Muscle of leg (tissue), 11 donors: ENCODE data around the gene RHOBTB3. TPM values are rescaled to one million over a fixed set of nuclear protein-coding genes. Genes with fewer than 3 reads are reported as not detected.

Experiments
- DNase-seq: peaks from one replicate; pipeline ENCODE4 v3.0.0; 2013
- H3K27ac ChIP-seq: one replicate; pipeline ENCODE4 v1.5.1; 2013; ENCODE audit warnings: mild to moderate bottlenecking, low read length, control low read depth
- H3K27me3 ChIP-seq: one replicate; pipeline ENCODE4 v1.6.1; 2013; ENCODE audit warnings: low read length; ENCODE audit not compliant: control insufficient read depth, insufficient read depth
- H3K36me3 ChIP-seq: one replicate; pipeline ENCODE4 v1.6.1; 2013; ENCODE audit warnings: low read length; ENCODE audit not compliant: control insufficient read depth, insufficient read depth
- H3K4me1 ChIP-seq: one replicate; pipeline ENCODE4 v1.6.1; 2013; ENCODE audit warnings: low read length; ENCODE audit not compliant: control insufficient read depth, insufficient read depth
- H3K4me3 ChIP-seq: one replicate; pipeline ENCODE4 v1.5.1; 2013; ENCODE audit warnings: low read length, control low read depth
- H3K9me3 ChIP-seq: replicated peaks from 2 replicates; pipeline ENCODE4 v1.6.1; 2013; ENCODE audit warnings: low read depth, low read length; ENCODE audit not compliant: control insufficient read depth
- WGBS: methylation state at CpG from one replicate; pipeline ENCODE4 v1.1.5; 2013; ENCODE audit warnings: missing lambda C conversion rate; ENCODE audit not compliant: insufficient coverage; 5-methylcytosine and 5-hydroxymethylcytosine counted together
- polyA plus RNA-seq, 8 donors: library from polyadenylated mRNA; unstranded; fragments of 120-200 nt; gene quantifications; one replicate each; pipeline versions ENCODE4 v1.2.1 to v1.2.3, GENCODE V29; 2013; ENCODE audit warnings: inconsistent platforms in 1 of 8, low replicate concordance in 1 of 8; ENCODE audit not compliant: insufficient read length in 8 of 8, insufficient read depth in 1 of 8
- total RNA-seq: library from RNA; stranded (reverse); fragments of 120-200 nt; gene quantifications from one replicate; pipeline ENCODE4 v1.2.4, GENCODE V29; 2013

Gene RHOBTB3
- total and polyA plus RNA-seq, 9 donors, result 63.6 to 153 (median 91.2) TPM

- Histone ChIP-seq H3K36me3 (peaks cover 37% of the 10 kb centered on the region), H3K4me3 (no peak overlapping the region), H3K27me3 (no peaks in the 10 kb centered on the region), H3K9me3 (no peaks in the 10 kb centered on the region), H3K4me1 (peaks cover 2% of the 10 kb centered on the region), H3K27ac (no peak overlapping the region)
- no CpG with 5 or more reads among the region's 1 CpG for whole genome bisulfite sequencing
- DNase-seq, result no peak
Observed at GRCh38 chr5:95761771-95762651, 30.9 kb downstream of the RHOBTB3 start.

GRCh38 chr5:95762652-95763041 lies 31.5 kb downstream of the RHOBTB3 start:
- Histone ChIP-seq H3K36me3 (peaks cover 37% of the 10 kb centered on the region), H3K27ac (no peak overlapping the region), H3K4me3 (no peak overlapping the region), H3K4me1 (peaks cover 2% of the 10 kb centered on the region), H3K27me3 (no peaks in the 10 kb centered on the region), H3K9me3 (no peaks in the 10 kb centered on the region)
- WGBS, result 80% methylated on average over 5 of the region's 5 CpGs
- no peak for DNase-seq

GRCh38 chr5:95763941-95764340 lies 32.8 kb downstream of the RHOBTB3 start:
- no peaks in the 10 kb centered on the region for H3K27me3 ChIP-seq
- peaks cover 32% of the 10 kb centered on the region for H3K36me3 ChIP-seq
- DNase-seq, result no peak
- no peak overlapping the region for H3K4me3 ChIP-seq
- WGBS, result no CpG with 5 or more reads among the region's 6 CpGs
- H3K9me3 ChIP-seq, result no peaks in the 10 kb centered on the region
- no peak overlapping the region for H3K27ac ChIP-seq
- H3K4me1 ChIP-seq, result peaks cover 2% of the 10 kb centered on the region

- Histone ChIP-seq H3K4me3 (no peak overlapping the region), H3K9me3 (no peaks in the 10 kb centered on the region), H3K27me3 (no peaks in the 10 kb centered on the region), H3K36me3 (peaks cover 46% of the 10 kb centered on the region), H3K4me1 (peaks cover 3% of the 10 kb centered on the region), H3K27ac (no peak overlapping the region)
- WGBS, result 95% methylated on average over 9 of the region's 9 CpGs
- no peak for DNase-seq
Observed at GRCh38 chr5:95768731-95769130, 37.6 kb downstream of the RHOBTB3 start.

- no peak overlapping the region for H3K4me3 ChIP-seq
- DNase-seq, result no peak
- no peaks in the 10 kb centered on the region for H3K27me3 ChIP-seq
- H3K9me3 ChIP-seq, result no peaks in the 10 kb centered on the region
- no peak overlapping the region for H3K27ac ChIP-seq
- 30% methylated on average over 3 of the region's 8 CpGs for WGBS
- peaks cover 3% of the 10 kb centered on the region for H3K4me1 ChIP-seq
- H3K36me3 ChIP-seq, result peaks cover 37% of the 10 kb centered on the region
Observed at GRCh38 chr5:95770830-95771708, 39.9 kb downstream of the RHOBTB3 start.

- H3K27ac ChIP-seq, result no peak overlapping the region
Observed at GRCh38 chr5:95771892-95772291, 40.8 kb downstream of the RHOBTB3 start.

GRCh38 chr5:95773335-95774059 lies 42.4 kb downstream of the RHOBTB3 start:
- 73% methylated on average over 2 of the region's 3 CpGs for WGBS
- peak; percentile 30 for DNase-seq
- H3K9me3 ChIP-seq, result no peaks in the 10 kb centered on the region
- no peak overlapping the region for H3K4me3 ChIP-seq
- no peak overlapping the region for H3K27ac ChIP-seq
- H3K36me3 ChIP-seq, result peaks cover 30% of the 10 kb centered on the region
- peaks cover 3% of the 10 kb centered on the region for H3K4me1 ChIP-seq
- H3K27me3 ChIP-seq, result no peaks in the 10 kb centered on the region

More at GRCh38 chr5:95771892-95772291, 40.8 kb downstream of the RHOBTB3 start:
- WGBS, result no CpG with 5 or more reads among the region's 2 CpGs
- Histone ChIP-seq H3K4me1 (peaks cover 3% of the 10 kb centered on the region), H3K4me3 (no peak overlapping the region), H3K36me3 (peaks cover 32% of the 10 kb centered on the region), H3K27me3 (no peaks in the 10 kb centered on the region), H3K9me3 (no peaks in the 10 kb centered on the region)
- DNase-seq, result no peak

- H3K4me1 ChIP-seq, result peaks cover 3% of the 10 kb centered on the region
- no CpG with 5 or more reads among the region's 3 CpGs for WGBS
- H3K27me3 ChIP-seq, result no peaks in the 10 kb centered on the region
- H3K4me3 ChIP-seq, result no peak overlapping the region
- peaks cover 24% of the 10 kb centered on the region for H3K36me3 ChIP-seq
- H3K27ac ChIP-seq, result no peak overlapping the region
- no peaks in the 10 kb centered on the region for H3K9me3 ChIP-seq
- DNase-seq, result no peak
Observed at GRCh38 chr5:95777441-95777840, 46.3 kb downstream of the RHOBTB3 start.

GRCh38 chr5:95778713-95779436 lies 47.7 kb downstream of the RHOBTB3 start:
- no peak overlapping the region for H3K27ac ChIP-seq
- H3K4me1 ChIP-seq, result no peaks in the 10 kb centered on the region
- 82% methylated on average over 5 of the region's 7 CpGs for WGBS

More at GRCh38 chr5:95778713-95779436, 47.7 kb downstream of the RHOBTB3 start:
- H3K36me3 ChIP-seq, result peaks cover 21% of the 10 kb centered on the region
- H3K4me3 ChIP-seq, result no peak overlapping the region
- H3K9me3 ChIP-seq, result no peaks in the 10 kb centered on the region
- H3K27me3 ChIP-seq, result no peaks in the 10 kb centered on the region
- DNase-seq, result no peak
